Fibroblast of lung (primary cell): ENCODE data around the gene ZNF609. TPM values are rescaled to one million over a fixed set of nuclear protein-coding genes. Genes with fewer than 3 reads are reported as not detected.

Experiments used
- DNase-seq, 2 donors: peaks; one replicate each; pipeline versions ENCODE4 v3.0.0 to v3.0.0-alpha.2; 2010; ENCODE audit warnings: low read depth in 2 of 2
- H2AFZ ChIP-seq: 2 replicates; pipeline ENCODE4 v1.5.1; 2012; ENCODE audit warnings: low read length, control low read depth, inconsistent platforms
- H3K27ac ChIP-seq: 2 replicates; pipeline ENCODE4 v1.5.1; 2011; ENCODE audit warnings: low read length, control low read depth; ENCODE audit not compliant: insufficient read depth
- H3K27me3 ChIP-seq: 2 replicates; pipeline ENCODE4 v1.5.1; 2011; ENCODE audit warnings: mild to moderate bottlenecking, low read length; ENCODE audit not compliant: control insufficient read depth, insufficient read depth
- H3K36me3 ChIP-seq: 2 replicates; pipeline ENCODE4 v1.5.1; 2011; ENCODE audit warnings: low read length; ENCODE audit not compliant: control insufficient read depth, insufficient read depth
- H3K4me1 ChIP-seq: 2 replicates; pipeline ENCODE4 v1.5.1; 2011; ENCODE audit warnings: low read length; ENCODE audit not compliant: control insufficient read depth, insufficient read depth; ENCODE audit errors: extremely low read depth
- H3K4me2 ChIP-seq: 2 replicates; pipeline ENCODE4 v1.5.1; 2011; ENCODE audit warnings: low read length, control low read depth; ENCODE audit not compliant: insufficient read depth; ENCODE audit errors: extremely low read depth
- H3K4me3 ChIP-seq, 4 experiments: fragments of 200-600 bp in 1 of 4; sonication (generic) in 1 of 4; replicated peaks in 1 of 4; 2 replicates each; pipeline ENCODE4 v1.5.1; 2011 to 2016; ENCODE audit warnings: low read length in 4 of 4, low read depth in 3 of 4, mild to moderate bottlenecking in 3 of 4, control low read depth in 2 of 4, inconsistent platforms in 1 of 4, mixed read lengths in 1 of 4; ENCODE audit not compliant: insufficient read depth in 1 of 4; ENCODE audit errors: control extremely low read depth in 1 of 4
- H3K79me2 ChIP-seq: 2 replicates; pipeline ENCODE4 v1.5.1; 2012; ENCODE audit warnings: mild to moderate bottlenecking, low read length, inconsistent platforms; ENCODE audit not compliant: control insufficient read depth, insufficient read depth
- H3K9ac ChIP-seq: 2 replicates; pipeline ENCODE4 v1.5.1; 2011; ENCODE audit warnings: mild to moderate bottlenecking, low read length, control low read depth; ENCODE audit not compliant: insufficient read depth
- H3K9me3 ChIP-seq: 2 replicates; pipeline ENCODE4 v1.5.1; 2012; ENCODE audit warnings: low read depth, low read length; ENCODE audit not compliant: control insufficient read depth, insufficient read depth
- H4K20me1 ChIP-seq: 2 replicates; pipeline ENCODE4 v1.5.1; 2011; ENCODE audit warnings: low read length; ENCODE audit not compliant: control insufficient read depth, insufficient read depth; ENCODE audit errors: extremely low read depth
- CTCF ChIP-seq, 2 donors: IDR thresholded peaks in 1 of 2; conservative IDR thresholded peaks in 1 of 2; 1 replicate in 1 of 2; 2 replicates in 1 of 2; pipeline ENCODE4 v1.5.1; 2011 to 2012; ENCODE audit warnings: low read length in 2 of 2, control low read depth in 1 of 2, inconsistent platforms in 1 of 2, low read depth in 1 of 2, mild to moderate bottlenecking in 1 of 2
- EZH2 ChIP-seq: IDR thresholded peaks from 2 replicates; pipeline ENCODE4 v1.5.1; 2012; ENCODE audit warnings: low read length, control low read depth, mild to moderate bottlenecking; ENCODE audit errors: missing control alignments
- polyA plus RNA-seq, 2 donors: library from polyadenylated mRNA; depleted of rRNA in 1 of 2; stranded (reverse) in 1 of 2; unstranded in 1 of 2; fragments of >200 nt; gene quantifications; 2 replicates each; pipeline ENCODE4 v1.2.1, GENCODE V29; 2011 to 2012; ENCODE audit warnings: missing spikeins in 1 of 2
- total RNA-seq: library from RNA; depleted of rRNA; stranded (reverse); fragments of >200 nt; gene quantifications from 2 replicates; pipeline ENCODE4 v1.2.1, GENCODE V29; 2014

The ZNF609 gene
- total and polyA plus RNA-seq, 2 donors (not counting 1 experiment from before 2014, with no cell fraction given): 10.8 to 14.7 TPM

- H3K9ac ChIP-seq: no peak overlapping the region
Observed at GRCh38 chr15:64610257-64610919, 150.0 kb downstream of the ZNF609 start.

GRCh38 chr15:64611085-64611725 is 150.8 kb downstream of the ZNF609 start:
- H3K79me2 ChIP-seq: no peaks in the 10 kb centered on the region

More at GRCh38 chr15:64610257-64610919, 150.0 kb downstream of the ZNF609 start:
- Histone ChIP-seq H3K4me2 (no peak overlapping the region), H3K36me3 (no peaks in the 10 kb centered on the region), H4K20me1 (no peaks in the 10 kb centered on the region), H3K4me1 (no peaks in the 10 kb centered on the region), H3K27me3 (no peaks in the 10 kb centered on the region), H3K9me3 (no peaks in the 10 kb centered on the region), H3K27ac (no peak overlapping the region), H3K4me3 (no peak overlapping the region), H3K79me2 (no peaks in the 10 kb centered on the region), H2AFZ (no peak overlapping the region)
- TF ChIP-seq EZH2 (no peak), CTCF (conservative IDR thresholded peaks at IDR 0.05 in 1 of 2, IDR thresholded peaks at IDR 0.05 in 1 of 2; ENCODE audit: low read depth in 1 of 2, low read length in 2 of 2) (no peak)
- peak in 1 of 2 donors; percentile 13 for DNase-seq

More at GRCh38 chr15:64611085-64611725, 150.8 kb downstream of the ZNF609 start:
- Histone ChIP-seq H3K4me3 (no peak overlapping the region), H2AFZ (no peak overlapping the region), H3K4me2 (no peak overlapping the region), H3K9me3 (no peaks in the 10 kb centered on the region), H3K36me3 (no peaks in the 10 kb centered on the region), H3K27ac (no peak overlapping the region), H3K27me3 (no peaks in the 10 kb centered on the region), H3K9ac (no peak overlapping the region), H3K4me1 (no peaks in the 10 kb centered on the region), H4K20me1 (no peaks in the 10 kb centered on the region)
- TF ChIP-seq CTCF (conservative IDR thresholded peaks at IDR 0.05 in 1 of 2, IDR thresholded peaks at IDR 0.05 in 1 of 2; ENCODE audit: low read depth in 1 of 2, low read length in 2 of 2) (no peak), EZH2 (no peak)
- DNase-seq: no peak
